Measurements from ENCODE around the gene ZMIZ1.

Gene ZMIZ1

DNA sequence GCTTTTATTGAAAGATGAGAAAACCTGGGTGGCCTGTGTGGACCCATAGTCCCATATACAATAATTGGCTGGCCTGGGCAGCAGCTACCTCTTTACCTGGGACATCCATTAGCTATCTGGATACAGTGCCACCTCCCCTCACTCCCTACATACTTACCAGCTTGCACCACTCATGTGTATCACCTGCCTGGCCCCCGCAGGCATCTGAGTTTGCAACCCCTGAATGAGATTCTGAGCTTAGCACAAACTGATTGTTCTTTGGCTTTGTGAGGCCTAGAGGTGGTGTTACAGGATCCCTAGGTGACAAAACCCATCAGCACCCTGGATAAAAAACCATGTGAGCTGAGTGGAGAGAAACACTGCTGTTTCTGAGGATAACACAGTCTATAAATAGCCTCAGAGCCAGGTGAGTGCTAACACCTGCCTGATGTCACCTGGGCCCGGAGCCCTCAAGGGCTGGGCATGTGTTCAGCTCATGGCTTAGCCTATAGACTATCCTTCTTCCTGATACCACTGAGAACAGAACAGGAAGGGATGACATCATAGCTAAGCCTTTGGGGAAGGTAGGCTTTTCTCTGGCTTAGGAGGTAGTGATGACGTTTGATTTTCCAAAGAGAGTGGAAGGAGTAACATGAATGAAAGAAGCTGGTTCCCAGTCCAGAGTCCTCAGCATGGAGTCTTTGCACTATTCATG is 275.9 kb downstream of the ZMIZ1 start:
- WGBS (ENCODE audit: extremely low coverage, insufficient coverage, low lambda C conversion rate): no CpG with 5 or more reads among the region's 3 CpGs

GRCh38 chr10:79345241-79346011 is 276.7 kb downstream of the ZMIZ1 start:
- H3K23ac ChIP-seq (ENCODE audit: low read length): no peak overlapping the region
- H3K56ac ChIP-seq (ENCODE audit: low read length): no peak overlapping the region
- no peak for DNase-seq
- no peak overlapping the region for H3K4me2 ChIP-seq (ENCODE audit: low read length)
- H3K79me1 ChIP-seq (ENCODE audit: low read length): peaks cover 14% of the 10 kb centered on the region
- H2BK5ac ChIP-seq (ENCODE audit: low read length): no peak overlapping the region
- H2AK5ac ChIP-seq (ENCODE audit: low read length): no peak overlapping the region
- no peak overlapping the region for H3K4me3 ChIP-seq (ENCODE audit: low read length)
- H3K4ac ChIP-seq (ENCODE audit: low read depth, low read length): no peak overlapping the region
- no peak overlapping the region for H2BK120ac ChIP-seq (ENCODE audit: low read depth, low read length)
- H4K5ac ChIP-seq (ENCODE audit: low read length): no peak overlapping the region
- peaks cover 9% of the 10 kb centered on the region for H3K79me2 ChIP-seq (ENCODE audit: control insufficient read depth, insufficient read depth, low read length)
- H3K18ac ChIP-seq (ENCODE audit: low read length): no peak overlapping the region
- no peaks in the 10 kb centered on the region for H3K27me3 ChIP-seq (ENCODE audit: insufficient read depth, low read length, poor library complexity)
- no peak overlapping the region for H4K8ac ChIP-seq (ENCODE audit: low read depth, low read length)
- no peak overlapping the region for H3K9ac ChIP-seq (ENCODE audit: low read length)
- no peak overlapping the region for H3K27ac ChIP-seq (ENCODE audit: low read depth, low read length)
- H3K36me3 ChIP-seq (ENCODE audit: control insufficient read depth, insufficient read depth, low read length): peaks cover 4% of the 10 kb centered on the region
- WGBS (ENCODE audit: extremely low coverage, insufficient coverage, low lambda C conversion rate): no CpG with 5 or more reads among the region's 5 CpGs
- peaks cover 4% of the 10 kb centered on the region for H3K4me1 ChIP-seq (ENCODE audit: control insufficient read depth, low read depth, low read length)
- no peak overlapping the region for H2BK15ac ChIP-seq (replicated peaks; ENCODE audit: low read depth)

More for the DNA sequence above, 275.9 kb downstream of the ZMIZ1 start:
- Histone ChIP-seq H2BK5ac (ENCODE audit: low read length) (no peak overlapping the region), H3K4me1 (ENCODE audit: control insufficient read depth, low read depth, low read length) (peaks cover 4% of the 10 kb centered on the region), H3K27me3 (ENCODE audit: insufficient read depth, low read length, poor library complexity) (no peaks in the 10 kb centered on the region), H2BK15ac (replicated peaks; ENCODE audit: low read depth) (no peak overlapping the region), H3K4me2 (ENCODE audit: low read length) (no peak overlapping the region), H3K18ac (ENCODE audit: low read length) (no peak overlapping the region), H4K5ac (ENCODE audit: low read length) (no peak overlapping the region), H3K36me3 (ENCODE audit: control insufficient read depth, insufficient read depth, low read length) (peaks cover 3% of the 10 kb centered on the region), H3K79me1 (ENCODE audit: low read length) (peaks cover 13% of the 10 kb centered on the region), H3K4ac (ENCODE audit: low read depth, low read length) (no peak overlapping the region), H2AK5ac (ENCODE audit: low read length) (no peak overlapping the region), H3K56ac (ENCODE audit: low read length) (no peak overlapping the region), H3K79me2 (ENCODE audit: control insufficient read depth, insufficient read depth, low read length) (peaks cover 9% of the 10 kb centered on the region), H3K9ac (ENCODE audit: low read length) (no peak overlapping the region), H3K23ac (ENCODE audit: low read length) (no peak overlapping the region), H3K27ac (ENCODE audit: low read depth, low read length) (no peak overlapping the region), H4K8ac (ENCODE audit: low read depth, low read length) (no peak overlapping the region), H3K4me3 (ENCODE audit: low read length) (no peak overlapping the region), H2BK120ac (ENCODE audit: low read depth, low read length) (no peak overlapping the region)
- DNase-seq: no peak

- Histone ChIP-seq H3K4me3 (ENCODE audit: low read length) (no peak overlapping the region), H3K4me1 (ENCODE audit: control insufficient read depth, low read depth, low read length) (peaks cover 4% of the 10 kb centered on the region), H2BK15ac (replicated peaks; ENCODE audit: low read depth) (no peak overlapping the region), H3K4ac (ENCODE audit: low read depth, low read length) (no peak overlapping the region), H3K18ac (ENCODE audit: low read length) (no peak overlapping the region), H3K27ac (ENCODE audit: low read depth, low read length) (no peak overlapping the region), H3K23ac (ENCODE audit: low read length) (no peak overlapping the region), H3K27me3 (ENCODE audit: insufficient read depth, low read length, poor library complexity) (no peaks in the 10 kb centered on the region), H4K8ac (ENCODE audit: low read depth, low read length) (no peak overlapping the region), H3K36me3 (ENCODE audit: control insufficient read depth, insufficient read depth, low read length) (peaks cover 4% of the 10 kb centered on the region), H3K9ac (ENCODE audit: low read length) (no peak overlapping the region), H3K79me2 (ENCODE audit: control insufficient read depth, insufficient read depth, low read length) (peaks cover 9% of the 10 kb centered on the region), H4K5ac (ENCODE audit: low read length) (no peak overlapping the region), H3K56ac (ENCODE audit: low read length) (no peak overlapping the region), H3K4me2 (ENCODE audit: low read length) (no peak overlapping the region), H3K79me1 (ENCODE audit: low read length) (peaks cover 14% of the 10 kb centered on the region), H2AK5ac (ENCODE audit: low read length) (no peak overlapping the region), H2BK5ac (ENCODE audit: low read length) (no peak overlapping the region), H2BK120ac (ENCODE audit: low read depth, low read length) (no peak overlapping the region)
- no CpG with 5 or more reads among the region's 2 CpGs for WGBS (ENCODE audit: extremely low coverage, insufficient coverage, low lambda C conversion rate)
- DNase-seq: no peak
These were observed 277.2 kb downstream of the ZMIZ1 start for GRCh38 chr10:79346012-79346340.

GRCh38 chr10:79346388-79347225 is 277.8 kb downstream of the ZMIZ1 start:
- peak overlapping the region; percentile 35 for H3K56ac ChIP-seq (ENCODE audit: low read length)
- peaks cover 6% of the 10 kb centered on the region for H3K36me3 ChIP-seq (ENCODE audit: control insufficient read depth, insufficient read depth, low read length)
- H3K27me3 ChIP-seq (ENCODE audit: insufficient read depth, low read length, poor library complexity): no peaks in the 10 kb centered on the region
- H2BK5ac ChIP-seq (ENCODE audit: low read length): no peak overlapping the region
- peaks cover 9% of the 10 kb centered on the region for H3K79me2 ChIP-seq (ENCODE audit: control insufficient read depth, insufficient read depth, low read length)
- DNase-seq: peak; percentile 75
- H3K23ac ChIP-seq (ENCODE audit: low read length): no peak overlapping the region
- no peak overlapping the region for H3K4me2 ChIP-seq (ENCODE audit: low read length)
- H3K4me3 ChIP-seq (ENCODE audit: low read length): no peak overlapping the region
- no peak overlapping the region for H3K18ac ChIP-seq (ENCODE audit: low read length)
- H4K5ac ChIP-seq (ENCODE audit: low read length): no peak overlapping the region
- peak overlapping the region; percentile 15 for H3K9ac ChIP-seq (ENCODE audit: low read length)
- peaks cover 4% of the 10 kb centered on the region for H3K4me1 ChIP-seq (ENCODE audit: control insufficient read depth, low read depth, low read length)
- H4K8ac ChIP-seq (ENCODE audit: low read depth, low read length): no peak overlapping the region
- H3K4ac ChIP-seq (ENCODE audit: low read depth, low read length): no peak overlapping the region
- no peak overlapping the region for H2AK5ac ChIP-seq (ENCODE audit: low read length)
- no CpG with 5 or more reads among the region's 12 CpGs for whole genome bisulfite sequencing (ENCODE audit: extremely low coverage, insufficient coverage, low lambda C conversion rate)
- peaks cover 14% of the 10 kb centered on the region for H3K79me1 ChIP-seq (ENCODE audit: low read length)
- H2BK15ac ChIP-seq (replicated peaks; ENCODE audit: low read depth): no peak overlapping the region
- H2BK120ac ChIP-seq (ENCODE audit: low read depth, low read length): no peak overlapping the region
- no peak overlapping the region for H3K27ac ChIP-seq (ENCODE audit: low read depth, low read length)

- Histone ChIP-seq H3K4ac (ENCODE audit: low read depth, low read length) (peak within 1 kb of the TSS; percentile 49), H4K5ac (ENCODE audit: low read length) (no peak within 1 kb of the TSS), H4K8ac (ENCODE audit: low read depth, low read length) (no peak within 1 kb of the TSS), H3K27ac (ENCODE audit: low read depth, low read length) (no peak within 1 kb of the TSS), H3K4me2 (ENCODE audit: low read length) (peak within 1 kb of the TSS; percentile 63), H3K23ac (ENCODE audit: low read length) (peak within 1 kb of the TSS; percentile 85), H2BK120ac (ENCODE audit: low read depth, low read length) (no peak within 1 kb of the TSS), H3K36me3 (ENCODE audit: control insufficient read depth, insufficient read depth, low read length) (peaks cover 6% of the 10 kb centered on the region), H3K4me3 (ENCODE audit: low read length) (peak within 1 kb of the TSS; percentile 75), H2BK5ac (ENCODE audit: low read length) (no peak within 1 kb of the TSS), H3K79me2 (ENCODE audit: control insufficient read depth, insufficient read depth, low read length) (peaks cover 9% of the 10 kb centered on the region), H3K79me1 (ENCODE audit: low read length) (peaks cover 14% of the 10 kb centered on the region), H3K18ac (ENCODE audit: low read length) (peak within 1 kb of the TSS; percentile 35), H3K27me3 (ENCODE audit: insufficient read depth, low read length, poor library complexity) (no peaks in the 10 kb centered on the region), H3K9ac (ENCODE audit: low read length) (peak within 1 kb of the TSS; percentile 89), H3K56ac (ENCODE audit: low read length) (peak within 1 kb of the TSS; percentile 97), H2BK15ac (replicated peaks; ENCODE audit: low read depth) (no peak within 1 kb of the TSS), H2AK5ac (ENCODE audit: low read length) (no peak within 1 kb of the TSS), H3K4me1 (ENCODE audit: control insufficient read depth, low read depth, low read length) (peaks cover 4% of the 10 kb centered on the region)
- peak; percentile 93 for DNase-seq
- whole genome bisulfite sequencing (ENCODE audit: extremely low coverage, insufficient coverage, low lambda C conversion rate): no CpG with 5 or more reads among the region's 77 CpGs
These were observed 278.6 kb downstream of the ZMIZ1 start, which contains the start of gene PPIF for GRCh38 chr10:79347226-79347893. TSS of gene PPIF (plus strand) at chr10:79347469. CDS start at chr10:79347549, 80 bp downstream.

Measured in mesendoderm (in vitro differentiated cells).